HG02571 (cell line): ENCODE results near the gene NCAM2.
"Not testable (repeated sequence)": the region's sequence is repeated elsewhere in the genome, so short reads cannot be mapped to it uniquely, and the experiment has no call there.

Experiments used
- ATAC-seq: cut with Tn5 transposase; IDR thresholded peaks from one replicate; pipeline ENCODE4 v1.9.1; 2021; ENCODE audit warnings: mild to moderate bottlenecking, moderate library complexity; ENCODE audit not compliant: unreplicated experiment

NCAM2 gene

DNA sequence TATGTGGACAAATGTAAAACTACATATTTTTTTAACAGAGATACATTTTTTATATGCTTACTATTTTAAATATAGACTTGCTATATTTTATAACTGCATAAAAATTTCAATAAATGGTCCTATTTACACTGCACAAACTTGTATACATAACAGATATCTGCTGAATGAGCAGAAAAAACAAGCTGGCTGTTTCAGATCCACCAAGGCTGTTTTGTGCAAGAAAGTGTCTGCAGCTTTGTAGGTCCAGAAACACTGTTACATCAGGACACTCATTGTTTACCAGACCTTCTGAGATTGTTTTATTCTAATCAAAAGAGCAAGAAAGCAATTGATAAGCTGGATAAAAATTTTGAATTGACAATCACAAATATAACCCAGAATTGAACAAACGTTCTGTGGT is 99.3 kb downstream of the NCAM2 start:
- no peak for ATAC-seq

DNA sequence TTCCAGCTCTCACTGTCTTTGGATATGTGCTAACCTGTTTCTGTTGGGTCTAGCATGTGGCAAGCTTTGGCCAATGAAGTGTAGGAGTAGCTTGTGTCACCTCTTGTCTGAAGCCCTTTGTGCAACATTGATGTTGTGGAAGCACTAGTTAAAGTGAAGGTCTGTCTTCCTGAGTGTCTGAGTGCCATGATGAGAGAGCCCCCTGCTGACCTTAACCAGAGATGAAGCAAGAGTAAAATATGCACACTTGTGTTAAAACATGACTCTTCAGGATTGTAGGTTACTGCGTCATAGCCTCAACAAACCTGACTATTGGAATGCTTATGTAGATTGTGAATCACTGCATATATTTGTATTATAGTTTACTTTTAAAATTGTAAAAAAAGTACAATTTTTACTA is 103.7 kb downstream of the NCAM2 start:
- no peak for ATAC-seq

DNA sequence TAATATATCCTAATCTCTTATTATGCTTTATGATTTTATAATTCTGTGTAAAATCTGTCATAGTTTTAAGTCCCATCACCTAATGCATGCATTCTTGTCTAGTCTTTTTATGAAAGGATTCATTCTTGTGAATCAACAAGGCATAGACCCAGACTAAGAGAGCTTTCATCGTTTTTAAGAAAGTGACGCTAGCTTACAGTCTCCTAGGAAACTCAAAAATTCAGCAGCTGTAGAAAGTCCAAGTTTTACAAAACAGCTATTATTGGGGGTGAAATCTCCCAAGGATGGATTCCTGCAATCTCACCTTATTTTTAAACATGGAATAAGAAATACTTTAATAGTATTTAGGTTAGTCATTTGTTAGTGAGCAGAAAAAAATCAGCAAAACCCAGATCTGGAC is 104.7 kb downstream of the NCAM2 start:
- ATAC-seq, result no peak

DNA sequence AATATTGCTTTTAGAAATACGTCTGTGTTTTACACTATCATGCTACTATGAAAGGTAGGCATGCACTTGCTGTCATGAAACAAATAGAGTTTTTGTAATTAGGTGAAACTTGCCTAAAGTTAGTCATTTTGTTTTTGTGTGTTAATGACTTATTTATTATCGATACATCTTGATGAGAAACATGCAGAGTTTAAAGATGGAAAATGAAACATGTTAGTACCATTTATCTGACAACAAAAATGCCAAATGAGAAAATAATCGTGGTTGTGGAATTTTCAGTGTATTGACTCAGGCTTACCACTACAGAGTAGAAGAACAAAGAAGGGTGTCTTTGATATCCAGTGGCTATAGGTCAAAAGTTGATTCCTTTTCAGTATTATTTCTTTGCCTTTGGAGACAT is 105.5 kb downstream of the NCAM2 start:
- no peak for ATAC-seq

DNA sequence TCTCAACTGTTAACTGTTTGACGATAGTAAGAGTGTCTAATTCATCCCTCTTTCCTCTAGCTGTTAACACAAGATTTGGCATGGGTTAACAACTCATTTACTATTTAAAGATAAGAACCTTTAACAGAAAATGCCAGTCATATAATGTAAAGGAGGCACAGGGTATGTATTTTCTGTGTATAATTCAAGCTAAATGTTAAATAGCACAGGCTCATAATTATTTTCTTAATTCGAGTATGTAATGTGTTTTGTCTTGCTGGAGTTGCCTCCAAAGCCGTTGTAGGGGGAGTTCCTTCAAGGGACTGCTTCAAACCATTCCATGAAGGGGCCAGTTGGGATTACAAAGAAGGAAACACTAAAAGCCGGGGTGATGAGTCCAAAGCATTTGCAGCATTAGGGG is 111.5 kb downstream of the NCAM2 start:
- ATAC-seq, result no peak

DNA sequence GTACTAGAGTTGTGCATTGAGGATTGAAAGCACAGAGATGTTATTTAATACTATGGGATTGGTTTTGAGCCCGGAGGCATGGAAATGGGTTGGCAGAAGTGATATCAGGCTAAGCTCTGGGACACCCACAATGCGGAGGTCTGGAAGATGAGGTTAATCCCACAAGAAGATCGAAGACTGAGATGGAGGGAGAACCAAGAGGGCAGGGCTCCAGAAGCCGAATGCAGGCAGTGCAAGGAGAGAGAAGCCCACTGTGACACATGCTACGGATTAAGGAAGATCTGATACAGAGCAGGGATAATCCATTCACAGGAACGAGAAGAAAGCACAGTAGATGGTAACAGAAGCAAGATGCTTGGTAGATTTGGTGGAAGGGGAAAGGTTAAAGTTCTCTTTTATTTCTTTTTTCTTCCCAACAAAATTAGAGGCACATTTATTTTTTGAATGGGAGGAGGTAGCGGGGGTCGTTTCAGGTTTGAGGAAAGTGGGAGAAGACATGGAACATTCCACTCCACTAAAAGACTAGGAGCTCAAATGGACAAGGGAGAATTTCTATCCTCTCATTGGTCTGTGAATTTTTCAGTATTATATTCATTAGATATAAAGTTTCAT is 113.2 kb downstream of the NCAM2 start:
- no peak for ATAC-seq

DNA sequence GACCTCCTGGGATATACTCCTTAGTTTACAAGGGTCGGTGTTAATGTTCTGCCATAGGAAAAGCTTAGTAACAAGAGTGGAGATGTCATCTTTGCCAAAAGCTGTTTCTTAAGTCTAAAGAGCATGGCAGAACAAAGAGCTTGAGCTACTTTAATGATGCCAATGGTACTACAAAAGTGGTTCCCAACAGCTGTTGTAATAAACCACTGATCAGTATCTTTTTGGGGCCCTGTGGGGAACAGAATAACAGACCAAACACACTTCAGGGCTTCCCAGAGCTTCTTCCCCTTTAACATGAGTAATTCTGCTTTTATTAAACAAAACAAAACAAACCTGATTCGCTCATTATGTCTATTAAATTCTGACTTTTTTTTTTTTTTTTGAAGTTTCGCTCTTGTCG is 116.3 kb downstream of the NCAM2 start:
- ATAC-seq, result no peak

DNA sequence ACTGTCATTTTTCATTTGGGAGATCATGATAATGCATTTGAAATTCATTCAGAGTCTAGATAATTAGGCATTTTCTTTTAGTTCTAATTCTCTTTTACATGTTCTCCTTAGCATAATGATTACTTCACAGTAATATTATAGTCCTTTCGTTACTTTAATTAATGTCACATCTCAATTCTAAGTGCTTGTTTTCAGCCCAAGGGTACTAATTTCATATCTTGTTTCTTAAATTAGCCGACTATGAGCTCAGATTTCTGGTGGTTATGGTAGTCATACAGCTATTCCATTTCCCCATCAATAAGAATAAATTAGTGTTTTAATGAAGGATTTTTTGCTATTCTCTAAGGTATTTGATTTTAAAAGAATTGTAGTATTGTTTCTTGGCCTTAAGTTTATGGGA is 120.9 kb downstream of the NCAM2 start:
- ATAC-seq, result no peak

DNA sequence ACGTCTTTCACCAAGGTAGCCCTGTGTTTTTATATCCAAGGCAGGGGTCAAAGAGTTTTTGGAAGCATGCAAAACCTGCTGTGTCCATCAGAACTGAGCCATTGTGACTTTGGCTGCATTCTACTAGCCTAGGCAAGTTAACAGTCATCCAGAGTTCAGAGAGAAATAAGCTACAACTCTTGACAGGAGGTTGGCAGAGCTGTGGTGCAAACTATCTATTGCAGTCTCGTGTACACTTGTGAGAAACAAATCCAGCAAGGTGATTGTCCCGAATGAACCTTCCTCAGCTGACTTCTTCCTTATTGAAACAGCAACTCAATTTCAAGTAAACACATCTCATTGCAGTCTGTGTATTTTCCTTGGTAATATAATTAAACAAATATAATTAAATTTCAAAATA is 124.5 kb downstream of the NCAM2 start:
- ATAC-seq, result no peak

DNA sequence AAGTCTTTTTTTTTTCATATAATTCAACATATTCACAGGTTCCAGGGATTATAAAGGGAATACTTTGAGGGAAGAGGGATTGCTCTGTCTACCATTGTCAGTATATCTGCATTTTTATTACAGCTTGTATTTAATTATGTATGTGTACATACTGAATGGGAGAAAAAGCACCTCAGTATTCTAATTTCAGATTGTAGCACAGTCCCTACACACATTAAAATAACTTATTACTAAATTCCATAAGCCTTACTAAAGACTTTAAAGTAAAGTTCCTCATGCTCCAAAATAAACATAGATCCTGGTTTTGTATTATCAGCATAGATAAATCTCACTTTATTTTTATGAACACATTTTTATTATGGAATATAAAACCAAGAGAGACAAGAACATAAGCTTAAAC is 134.2 kb downstream of the NCAM2 start:
- no peak for ATAC-seq

DNA sequence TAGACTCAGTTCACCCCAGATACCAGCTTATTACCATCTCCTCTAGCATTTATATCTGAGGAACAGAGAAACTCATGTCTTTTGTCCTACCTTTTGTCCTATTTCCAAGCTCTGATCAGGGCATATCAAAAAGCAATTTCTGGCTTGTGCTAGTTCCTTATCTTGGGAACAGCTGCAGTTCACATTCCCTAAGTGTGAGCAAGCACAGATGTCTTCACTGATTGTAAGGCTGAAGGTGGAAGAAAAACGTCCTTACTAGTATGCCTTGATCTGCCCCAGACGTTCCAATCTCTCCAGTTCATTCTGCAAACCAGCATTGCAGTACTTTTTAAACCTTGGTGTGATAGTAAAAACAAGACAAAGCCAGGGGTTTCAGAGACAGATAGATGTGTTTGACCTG is 139.8 kb downstream of the NCAM2 start:
- ATAC-seq, result no peak

DNA sequence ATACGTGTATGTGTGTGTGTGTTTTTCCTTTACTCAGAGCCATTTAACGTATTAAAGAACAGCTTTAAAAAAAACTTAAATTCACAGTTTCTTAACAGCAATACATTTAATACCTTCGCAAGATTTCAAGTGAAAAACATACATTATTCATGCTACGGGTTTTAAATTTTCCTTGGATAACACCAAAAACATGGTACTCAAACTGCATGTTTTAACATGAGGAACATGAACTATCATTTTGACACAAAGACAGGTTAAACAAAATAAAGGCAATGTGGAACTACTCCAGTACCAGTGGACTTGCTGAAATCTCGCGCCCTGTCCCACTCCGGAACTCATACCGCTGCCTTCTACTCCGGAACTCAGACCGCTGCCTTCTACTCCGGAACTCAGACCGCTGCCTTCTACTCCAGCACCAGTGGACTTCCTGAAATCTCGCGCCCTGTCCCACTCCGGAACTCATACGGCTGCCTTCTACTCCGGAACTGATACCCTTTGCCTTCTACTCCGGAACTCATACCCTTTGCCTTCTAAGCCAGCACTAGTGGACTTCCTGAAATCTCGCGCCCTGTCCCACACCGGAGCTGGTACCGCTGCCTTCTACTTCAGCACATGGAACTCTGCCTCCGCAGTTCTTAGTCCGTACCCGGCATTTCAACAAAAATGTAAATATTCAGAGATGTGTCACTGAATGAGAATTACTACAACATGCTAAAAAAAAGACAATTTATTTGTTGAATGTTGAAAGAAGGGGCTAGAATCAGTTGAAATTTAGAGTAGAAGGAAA is 148.6 kb downstream of the NCAM2 start:
- ATAC-seq, result no peak

DNA sequence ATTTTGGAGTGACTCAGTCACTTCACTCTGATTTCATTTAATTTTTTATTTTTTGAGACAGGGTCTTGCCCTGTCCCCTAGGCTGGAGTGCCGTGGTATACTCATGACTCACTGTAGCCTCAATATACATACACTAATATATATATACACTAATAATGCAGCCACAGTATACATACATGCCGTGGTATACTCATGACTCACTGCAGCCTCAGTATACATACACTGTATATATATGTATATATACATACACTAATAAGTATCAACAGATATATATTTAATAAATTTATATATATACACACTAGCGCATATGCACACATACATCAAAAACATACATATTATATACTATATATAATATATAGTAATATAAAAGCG is 149.2 kb downstream of the NCAM2 start:
- ATAC-seq, result no peak

DNA sequence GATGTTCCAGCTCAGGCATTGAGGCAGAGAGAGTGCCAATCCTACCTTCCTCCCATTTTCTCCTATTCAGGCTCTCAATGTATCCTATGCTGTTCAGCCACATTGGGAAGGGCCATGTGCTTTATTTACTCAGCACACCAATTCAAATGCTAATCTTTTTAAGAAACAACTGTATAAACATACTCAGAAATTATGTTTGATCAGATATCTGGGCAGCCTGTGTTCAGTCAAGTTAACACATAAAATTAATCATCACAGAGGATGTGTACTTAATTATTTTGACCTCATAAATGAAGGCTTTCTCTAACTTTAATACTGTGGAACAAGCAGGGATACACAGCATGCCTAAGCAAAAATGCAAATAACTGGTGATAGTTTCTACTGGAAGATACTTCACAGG is 149.8 kb downstream of the NCAM2 start:
- ATAC-seq, result no peak

DNA sequence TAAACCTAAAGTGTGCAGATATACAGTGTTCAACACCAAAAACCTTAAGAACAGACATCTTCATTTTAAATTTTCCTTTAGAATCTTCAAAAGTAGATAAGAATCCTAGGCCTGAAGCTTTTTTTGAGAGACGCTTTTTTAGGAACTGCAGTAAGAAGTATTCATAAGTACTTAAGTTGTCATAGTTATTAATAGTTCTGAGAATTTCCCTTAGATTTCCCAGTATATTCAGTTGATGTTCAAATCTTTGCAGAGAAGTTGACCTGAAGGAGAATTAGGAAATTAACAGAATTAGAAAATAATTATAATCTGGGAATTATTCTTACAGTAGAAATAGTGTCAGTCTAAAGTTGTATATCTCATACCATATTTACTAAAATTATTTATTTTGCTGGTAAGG is 150.3 kb downstream of the NCAM2 start:
- no peak for ATAC-seq

DNA sequence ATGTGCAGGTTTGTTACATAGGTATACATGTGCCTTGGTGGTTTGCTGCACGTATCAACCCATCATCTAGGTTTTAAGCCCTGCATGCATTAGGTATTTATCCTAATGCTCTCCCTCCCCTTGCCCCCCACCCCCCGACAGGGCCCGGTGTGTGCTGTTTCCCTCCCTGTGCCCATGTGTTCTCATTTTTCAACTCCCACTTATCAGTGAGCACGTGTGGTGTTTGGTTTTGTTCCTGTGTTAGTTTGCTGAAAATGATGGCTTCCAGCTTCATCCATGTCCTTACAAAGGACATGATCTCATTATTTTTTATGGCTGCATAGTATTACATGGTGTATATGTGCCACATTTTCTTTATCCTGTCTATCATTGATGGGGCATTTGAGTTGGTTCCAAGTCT is 151.2 kb downstream of the NCAM2 start:
- not testable (repeated sequence) for ATAC-seq

DNA sequence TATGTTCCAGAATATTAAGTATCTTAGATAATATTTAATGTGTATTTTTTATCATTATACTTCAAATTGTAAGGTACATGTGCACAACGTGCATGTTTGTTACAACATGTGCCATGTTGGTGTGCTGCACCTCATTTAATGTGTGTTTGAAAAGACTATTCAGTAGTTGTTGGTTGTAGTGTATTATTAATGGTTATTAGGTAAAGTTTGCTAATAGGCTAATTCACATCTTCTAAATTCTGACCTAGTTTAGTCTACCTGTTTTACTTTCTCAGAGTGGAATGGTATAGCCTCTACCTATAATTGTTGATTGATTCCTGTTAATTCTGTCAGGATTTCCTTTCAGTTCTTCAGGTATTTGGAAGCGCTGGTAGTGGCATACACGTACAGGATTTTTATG is 153.0 kb downstream of the NCAM2 start:
- no peak for ATAC-seq

DNA sequence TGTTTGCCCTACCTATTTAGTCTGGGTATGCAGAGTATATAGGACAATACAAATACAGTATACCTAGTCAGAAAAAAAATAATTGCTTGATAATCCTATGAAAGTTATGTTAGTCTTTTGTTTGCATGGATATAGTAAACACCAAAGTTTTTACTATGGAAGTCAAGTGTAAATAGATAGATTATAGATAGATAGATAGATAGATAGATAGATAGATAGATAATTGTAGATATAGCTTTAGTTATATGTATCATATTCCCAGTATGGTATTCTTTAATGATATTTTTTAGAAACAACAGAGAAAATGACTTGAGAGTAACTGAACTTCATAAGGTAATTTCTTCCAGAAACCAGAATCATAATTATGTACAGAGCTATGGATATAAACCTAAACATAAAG is 158.2 kb downstream of the NCAM2 start:
- ATAC-seq, result no peak

DNA sequence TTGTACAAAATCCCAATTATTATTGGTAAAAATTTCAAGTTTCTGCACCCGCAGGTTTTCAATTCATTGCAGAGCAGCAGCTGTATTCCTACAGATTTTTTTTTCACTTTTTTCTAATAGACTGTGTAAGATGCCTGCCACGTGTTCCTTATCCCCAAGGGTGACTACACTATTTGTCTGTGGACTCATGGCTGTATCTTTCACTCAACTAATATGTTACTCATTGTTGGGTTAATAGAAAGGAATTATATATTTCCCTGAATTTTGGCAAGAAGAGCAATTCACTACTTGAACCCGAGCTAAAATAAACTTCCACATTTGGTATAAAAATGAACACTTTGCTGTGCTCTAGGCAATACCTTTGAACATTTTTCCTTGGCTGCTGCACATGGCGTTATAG is 158.7 kb downstream of the NCAM2 start:
- ATAC-seq, result no peak

DNA sequence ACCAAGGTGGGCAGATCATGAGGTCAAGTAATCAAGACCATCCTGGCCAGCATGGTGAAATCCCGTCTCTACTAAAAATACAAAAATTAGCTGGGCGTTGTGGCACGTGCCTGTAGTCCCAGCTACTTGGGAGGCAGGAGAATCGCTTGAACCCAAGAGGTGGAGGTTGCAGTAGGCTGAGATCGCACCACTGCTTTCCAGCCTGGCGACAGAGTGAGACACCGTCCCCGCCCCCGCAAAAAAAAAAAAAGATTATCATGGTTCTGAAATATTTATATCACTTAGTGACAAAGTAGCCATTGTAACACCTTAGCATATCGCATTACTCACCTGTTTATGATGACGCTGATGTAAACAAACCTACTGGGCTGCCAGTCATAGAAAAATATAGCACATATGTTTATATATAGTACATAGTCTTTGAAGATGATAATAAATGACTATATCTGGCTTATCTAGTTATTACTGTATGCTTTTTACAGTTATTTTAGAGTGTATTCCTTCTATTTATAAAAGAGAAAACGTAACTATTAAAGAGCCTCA is 160.2 kb downstream of the NCAM2 start:
- ATAC-seq, result no peak

DNA sequence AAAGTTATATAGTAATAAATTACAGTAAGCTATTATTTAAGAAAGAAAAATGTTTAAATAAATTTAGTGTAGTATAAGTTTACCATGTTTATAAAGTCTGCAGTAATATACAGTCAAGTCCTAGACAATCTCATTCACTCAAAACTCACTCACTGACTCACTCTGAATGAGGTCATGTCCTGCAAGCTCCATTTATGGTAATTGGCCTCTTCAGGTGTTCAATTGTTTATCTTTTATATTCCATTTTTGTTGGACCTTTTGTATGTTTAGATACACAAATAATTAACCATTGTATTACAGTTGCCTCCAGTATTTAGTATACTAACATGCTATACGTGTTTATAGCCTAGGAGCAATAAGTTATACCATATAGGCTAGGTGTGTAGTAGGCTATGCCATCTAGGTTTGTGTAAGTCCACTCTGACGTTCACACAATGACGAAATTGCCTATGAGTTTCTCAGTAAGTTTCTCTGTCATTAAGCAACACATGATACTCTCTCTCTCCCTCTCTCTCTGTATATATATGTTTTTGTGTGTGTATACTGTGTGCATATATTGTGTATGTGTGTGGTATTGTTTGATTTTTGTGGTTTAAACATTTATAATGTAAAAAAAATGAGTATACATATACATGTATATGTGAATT is 161.2 kb downstream of the NCAM2 start:
- ATAC-seq, result no peak

DNA sequence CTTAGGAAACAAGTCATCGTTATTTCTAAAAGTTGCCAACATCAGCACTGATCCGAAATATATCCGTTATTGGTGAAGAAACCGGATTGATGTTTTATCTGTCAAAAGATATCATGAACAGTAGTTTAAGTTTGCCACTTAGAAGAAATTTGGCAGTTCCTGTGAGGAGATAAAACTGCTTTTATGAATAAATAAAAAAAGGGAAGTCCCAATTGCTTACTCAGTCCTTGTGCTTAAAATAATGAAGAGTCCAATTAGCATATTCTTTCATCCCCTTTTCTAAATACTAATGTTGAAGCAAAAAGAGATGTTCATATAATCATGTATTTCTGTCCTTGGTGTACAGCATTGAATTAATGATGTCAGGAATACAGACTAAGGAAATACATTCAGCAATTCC is 164.6 kb downstream of the NCAM2 start:
- ATAC-seq, result no peak
